Smooth muscle cell (in vitro differentiated cells): ENCODE data around the gene TMEM94. TPM values are rescaled to one million over a fixed set of nuclear protein-coding genes. Genes with fewer than 3 reads are reported as not detected.

Experiments used
- DNase-seq: peaks from one replicate; lab custom pipeline; 2025; ENCODE audit not compliant: unreplicated experiment; lab: John Stamatoyannopoulos, UW
- H2AFZ ChIP-seq: fragments of 200-600 bp; sonication (generic); 2 replicates; pipeline ENCODE4 v1.6.0; 2016; ENCODE audit warnings: antibody characterized with exemption, low read depth, mild to moderate bottlenecking
- H3F3A ChIP-seq: fragments of 200-600 bp; sonication (generic); 2 replicates; pipeline ENCODE4 v1.6.0; 2017; ENCODE audit warnings: antibody characterized with exemption, low read depth
- H3K27ac ChIP-seq: fragments of 200-600 bp; sonication (generic); 2 replicates; pipeline ENCODE4 v1.5.1; 2016; ENCODE audit warnings: low read depth, mild to moderate bottlenecking
- H3K27me3 ChIP-seq: fragments of 200-600 bp; sonication (generic); 2 replicates; pipeline ENCODE4 v1.6.1; 2016; ENCODE audit warnings: low read depth, mild to moderate bottlenecking
- H3K36me3 ChIP-seq: fragments of 200-600 bp; sonication (generic); 2 replicates; pipeline ENCODE4 v1.5.1; 2016; ENCODE audit warnings: low read depth
- H3K4me1 ChIP-seq: fragments of 200-600 bp; sonication (generic); 2 replicates; pipeline ENCODE4 v1.5.1; 2016; ENCODE audit warnings: low read depth
- H3K4me2 ChIP-seq: fragments of 200-600 bp; sonication (generic); 2 replicates; pipeline ENCODE4 v1.6.0; 2016; ENCODE audit warnings: mild to moderate bottlenecking
- H3K4me3 ChIP-seq: fragments of 200-600 bp; sonication (generic); 2 replicates; pipeline ENCODE4 v1.5.1; 2016; ENCODE audit warnings: mild to moderate bottlenecking
- H3K79me2 ChIP-seq: fragments of 200-600 bp; sonication (generic); 2 replicates; pipeline ENCODE4 v1.6.0; 2016; ENCODE audit warnings: low read depth, mild to moderate bottlenecking
- H3K9ac ChIP-seq: fragments of 200-600 bp; sonication (generic); 2 replicates; pipeline ENCODE4 v1.6.0; 2016; ENCODE audit warnings: low read depth
- H3K9me3 ChIP-seq: fragments of 200-600 bp; sonication (generic); replicated peaks from 2 replicates; pipeline ENCODE4 v1.5.1; 2016; ENCODE audit warnings: low read depth
- H4K20me1 ChIP-seq: fragments of 200-600 bp; sonication (generic); 2 replicates; pipeline ENCODE4 v1.6.0; 2016; ENCODE audit warnings: low read depth
- CTCF ChIP-seq: fragments of 200-600 bp; sonication (generic); IDR thresholded peaks from 2 replicates; pipeline ENCODE4 v1.5.1; 2017; ENCODE audit warnings: borderline replicate concordance, mild to moderate bottlenecking, antibody characterized with exemption; ENCODE audit not compliant: insufficient read depth, poor library complexity, severe bottlenecking
- WGBS: methylation state at CpG from one replicate; pipeline ENCODE4 v1.1.7; 2016; ENCODE audit warnings: low lambda C conversion rate; 5-methylcytosine and 5-hydroxymethylcytosine counted together
- microRNA-seq: library from miRNA; unstranded; fragments of <30 nt; microRNA quantifications from one replicate; pipeline ENCODE4, GENCODE V29; 2016; ENCODE audit warnings: borderline number of aligned reads
- polyA plus RNA-seq: library from polyadenylated mRNA; unstranded; fragments of >200 nt; fragmentation: Nextera tagmentation; extraction: Ambion mirVana; gene quantifications from 2 replicates; pipeline ENCODE4 v1.2.1, GENCODE V29; 2016
- small RNA-seq: library from RNA; depleted of rRNA; stranded (forward); fragments of <200 nt; gene quantifications from one replicate; pipeline ENCODE3, GENCODE V24; 2014
- total RNA-seq: library from RNA; depleted of rRNA; stranded (reverse); fragments of >200 nt; gene quantifications from 2 replicates; pipeline ENCODE4 v1.2.3, GENCODE V29; 2014

TMEM94 gene
- total and polyA plus RNA-seq, 2 experiments from 2014 or later = 26.3 to 35.9 TPM

DNA sequence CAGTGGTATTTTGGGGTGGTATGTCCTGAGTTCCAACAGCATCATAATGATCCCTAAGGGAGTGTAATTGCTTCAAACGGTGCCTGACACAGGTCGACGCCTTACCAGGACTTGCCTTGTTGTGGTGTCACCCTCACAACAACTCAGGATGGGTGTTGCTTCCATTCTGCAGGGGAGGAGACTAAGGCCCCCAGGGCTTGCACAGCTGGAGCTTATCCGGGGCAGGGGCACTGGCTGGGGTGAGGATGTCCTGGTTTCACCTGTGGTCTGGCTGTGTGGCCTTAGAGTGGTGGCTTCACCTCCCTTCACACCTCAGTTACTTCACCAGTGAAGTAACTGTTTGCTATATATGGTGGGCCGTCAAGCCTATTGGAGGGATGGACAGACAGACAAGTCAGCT, 92.4 kb downstream of the TMEM94 start:
- WGBS = 89% methylated on average over 5 of the region's 5 CpGs
- no peaks in the 10 kb centered on the region for H3K79me2 ChIP-seq
- peaks cover 3% of the 10 kb centered on the region for H3F3A ChIP-seq
- H3K36me3 ChIP-seq = no peaks in the 10 kb centered on the region
- no peak overlapping the region for H2AFZ ChIP-seq
- no peak overlapping the region for H3K9ac ChIP-seq
- TF ChIP-seq CTCF = no peak
- H3K4me1 ChIP-seq = peaks cover 24% of the 10 kb centered on the region
- no peak overlapping the region for H3K4me3 ChIP-seq
- DNase-seq = no peak
- H3K4me2 ChIP-seq = no peak overlapping the region
- H3K27me3 ChIP-seq = no peaks in the 10 kb centered on the region
- no peak overlapping the region for H3K27ac ChIP-seq
- no peaks in the 10 kb centered on the region for H4K20me1 ChIP-seq
- H3K9me3 ChIP-seq = no peaks in the 10 kb centered on the region

Small RNA genes within 50 kb of the gene (microRNA-seq; reads per million reads assigned to microRNA genes)
- gene MIR6785 = not detected

Small RNA genes within 50 kb of the gene (small RNA-seq; reads per million reads assigned to genes)
- gene RF00019 (not detected), gene RNU6-938P (not detected)

Other genes with a start within 250 kb of the TMEM94 start
- gene GGA3, start 195.0 kb upstream of the TMEM94 start, total RNA-seq = 16.1 and 20.5 TPM in 2 replicates
- 23.7 and 23.9 TPM in 2 replicates for gene GGA3, start 195.0 kb upstream of the TMEM94 start, polyA plus RNA-seq
- gene MRPS7, start 194.8 kb upstream of the TMEM94 start, total RNA-seq = 35.1 and 37.6 TPM in 2 replicates
- gene MRPS7, start 194.8 kb upstream of the TMEM94 start, polyA plus RNA-seq = 97.2 and 111 TPM in 2 replicates
- 5.3 and 6.2 TPM in 2 replicates for gene MIF4GD, start 185.4 kb upstream of the TMEM94 start, total RNA-seq
- 17.0 and 20.8 TPM in 2 replicates for gene MIF4GD, start 185.4 kb upstream of the TMEM94 start, polyA plus RNA-seq
- 1.9 and 2.4 TPM in 2 replicates for gene SLC25A19, start 167.2 kb upstream of the TMEM94 start, total RNA-seq
- gene SLC25A19, start 167.2 kb upstream of the TMEM94 start, polyA plus RNA-seq = 3.6 and 6.9 TPM in 2 replicates
- 62.4 and 76.5 TPM in 2 replicates for gene GRB2, start 51.0 kb upstream of the TMEM94 start, total RNA-seq
- gene GRB2, start 51.0 kb upstream of the TMEM94 start, polyA plus RNA-seq = 80.1 and 83.2 TPM in 2 replicates
- 2.6 and 4.2 TPM in 2 replicates for gene CASKIN2, start 58.9 kb downstream of the TMEM94 start, total RNA-seq
- gene CASKIN2, start 58.9 kb downstream of the TMEM94 start, polyA plus RNA-seq = 8.0 and 10.9 TPM in 2 replicates
- 12.5 and 15.1 TPM in 2 replicates for gene TSEN54, start 59.9 kb downstream of the TMEM94 start, total RNA-seq
- 15.1 and 27.7 TPM in 2 replicates for gene TSEN54, start 59.9 kb downstream of the TMEM94 start, polyA plus RNA-seq
- gene LLGL2, start 69.1 kb downstream of the TMEM94 start, total RNA-seq = 7.6 and 9.9 TPM in 2 replicates
- gene LLGL2, start 69.1 kb downstream of the TMEM94 start, polyA plus RNA-seq = 12.7 and 33.5 TPM in 2 replicates
- 10.5 and 14.7 TPM in 2 replicates for gene MYO15B, start 131.2 kb downstream of the TMEM94 start, total RNA-seq
- gene MYO15B, start 131.2 kb downstream of the TMEM94 start, polyA plus RNA-seq = 17.5 and 43.9 TPM in 2 replicates
- 0.13 and 1.7 TPM in 2 replicates for gene SMIM5, start 176.8 kb downstream of the TMEM94 start, total RNA-seq
- gene SMIM5, start 176.8 kb downstream of the TMEM94 start, polyA plus RNA-seq = 0.80 and 1.2 TPM in 2 replicates
- gene RECQL5, start 210.5 kb downstream of the TMEM94 start, total RNA-seq = 12.5 and 38.2 TPM in 2 replicates
- gene RECQL5, start 210.5 kb downstream of the TMEM94 start, polyA plus RNA-seq = 15.4 and 15.7 TPM in 2 replicates
- gene SAP30BP, start 210.7 kb downstream of the TMEM94 start, total RNA-seq = 75.4 and 87.7 TPM in 2 replicates
- 119 and 135 TPM in 2 replicates for gene SAP30BP, start 210.7 kb downstream of the TMEM94 start, polyA plus RNA-seq